Prostate gland (tissue), 2 donors: ENCODE data around the gene NUP153. TPM values are rescaled to one million over a fixed set of nuclear protein-coding genes. Genes with fewer than 3 reads are reported as not detected.

Source experiments
- DNase-seq: peaks from one replicate; pipeline ENCODE4 v3.0.0-alpha.2; 2019; ENCODE audit warnings: low spot score
- H3K27ac ChIP-seq, 2 donors: fragments of 200-600 bp; sonication (generic); 2 replicates each; pipeline ENCODE4 v1.5.1; 2017 to 2019
- H3K27me3 ChIP-seq: fragments of 200-600 bp; sonication (generic); replicated peaks from 2 replicates; pipeline ENCODE4 v1.5.1; 2019; ENCODE audit not compliant: insufficient read depth
- H3K36me3 ChIP-seq, 2 donors: fragments of 200-600 bp; sonication (generic); 1 replicate in 1 of 2; 2 replicates in 1 of 2; pipeline versions ENCODE4 v1.5.1 to v1.8.1; 2017 to 2019
- H3K4me1 ChIP-seq: fragments of 200-600 bp; sonication (generic); replicated peaks from 2 replicates; pipeline ENCODE4 v1.5.1; 2019
- H3K4me3 ChIP-seq, 2 donors: fragments of 200-600 bp; sonication (generic); 2 replicates each; pipeline ENCODE4 v1.5.1; 2017 to 2019
- H3K9me3 ChIP-seq: fragments of 200-600 bp; sonication (generic); 2 replicates; pipeline ENCODE4 v1.5.1; 2017
- CTCF ChIP-seq, 4 experiments: fragments of 200-600 bp in 2 of 4; fragments of 450-650 bp in 2 of 4; sonication (generic) in 2 of 4; IDR thresholded peaks; 1 replicate in 3 of 4; 2 replicates in 1 of 4; pipeline ENCODE4 v1.5.1; 2016 to 2019; ENCODE audit warnings: antibody characterized with exemption in 4 of 4, mild to moderate bottlenecking in 2 of 4, moderate library complexity in 2 of 4
- POLR2A ChIP-seq: fragments of 450-650 bp; IDR thresholded peaks from one replicate; pipeline ENCODE4 v1.6.1; 2016; ENCODE audit warnings: antibody characterized with exemption, mild to moderate bottlenecking
- POLR2AphosphoS5 ChIP-seq: sonication (generic); formaldehyde crosslinking; IDR thresholded peaks from one replicate; pipeline ENCODE4 v1.6.1; 2017; ENCODE audit warnings: antibody characterized with exemption
- WGBS: methylation state at CpG from one replicate; pipeline ENCODE4 v1.1.5; 2018; 5-methylcytosine and 5-hydroxymethylcytosine counted together
- intact Hi-C: fragments of 100-400 bp; cut with DNase I; formaldehyde crosslinking; loops from one replicate; pipeline ENCODE4 v1.14.2; 2022
- total RNA-seq, 2 donors: library from RNA; depleted of rRNA; stranded (reverse); fragments of >200 nt; gene quantifications; one replicate each; pipeline ENCODE4 v1.1.0, GENCODE V29; 2016

Gene NUP153
- total RNA-seq, 2 donors from 2014 or later = 35.3 to 46.2 TPM

GRCh38 chr6:17656644-17657043, 50.1 kb downstream of the NUP153 start:
- DNase-seq = no peak
- Histone ChIP-seq H3K27ac (no peak overlapping the region), H3K4me1 (no peaks in the 10 kb centered on the region), H3K27me3 (no peaks in the 10 kb centered on the region), H3K4me3 (no peak overlapping the region), H3K9me3 (no peaks in the 10 kb centered on the region), H3K36me3 (no peaks in the 10 kb centered on the region)
- intact Hi-C loops = no loop called here
- 64% methylated on average over 3 of the region's 3 CpGs for WGBS
- TF ChIP-seq CTCF (IDR thresholded peaks at IDR 0.05) (no peak), POLR2A (no peak), POLR2AphosphoS5 (no peak)

- no peaks in the 10 kb centered on the region for H3K27me3 ChIP-seq
- DNase-seq = no peak
- 100% methylated on average over 1 of the region's 1 CpG for WGBS
- intact Hi-C loops = no loop called here
- no peaks in the 10 kb centered on the region for H3K4me1 ChIP-seq
- no peak overlapping the region for H3K4me3 ChIP-seq
- no peak for TF ChIP-seq POLR2AphosphoS5
- no peaks in the 10 kb centered on the region for H3K36me3 ChIP-seq
- H3K9me3 ChIP-seq = no peaks in the 10 kb centered on the region
- no peak overlapping the region for H3K27ac ChIP-seq
These were observed 50.6 kb downstream of the NUP153 start for GRCh38 chr6:17656092-17656491.

GRCh38 chr6:17653198-17653882, 53.4 kb downstream of the NUP153 start:
- H3K27ac ChIP-seq = no peak overlapping the region
- WGBS = 69% methylated on average over 5 of the region's 5 CpGs
- H3K27me3 ChIP-seq = no peaks in the 10 kb centered on the region
- no peaks in the 10 kb centered on the region for H3K4me1 ChIP-seq
- H3K36me3 ChIP-seq = no peaks in the 10 kb centered on the region
- no peak for DNase-seq
- intact Hi-C loops = no loop called here
- TF ChIP-seq POLR2AphosphoS5 (no peak), POLR2A (no peak), CTCF (IDR thresholded peaks at IDR 0.05) (no peak)
- H3K4me3 ChIP-seq = no peak overlapping the region
- H3K9me3 ChIP-seq = no peaks in the 10 kb centered on the region

- intact Hi-C loops = no loop called here
- WGBS = 44% methylated on average over 3 of the region's 3 CpGs
These were observed 55.9 kb downstream of the NUP153 start for GRCh38 chr6:17650656-17651309.

GRCh38 chr6:17648745-17649144, 58.0 kb downstream of the NUP153 start:
- no peak overlapping the region for H3K4me3 ChIP-seq
- H3K36me3 ChIP-seq = no peaks in the 10 kb centered on the region
- no peak overlapping the region for H3K27ac ChIP-seq
- DNase-seq = no peak
- H3K27me3 ChIP-seq = no peaks in the 10 kb centered on the region
- TF ChIP-seq POLR2AphosphoS5 = no peak
- TF ChIP-seq CTCF (IDR thresholded peaks at IDR 0.05) = no peak
- TF ChIP-seq POLR2A = no peak
- 95% methylated on average over 3 of the region's 3 CpGs for WGBS
- H3K4me1 ChIP-seq = no peaks in the 10 kb centered on the region
- no peaks in the 10 kb centered on the region for H3K9me3 ChIP-seq
- intact Hi-C loops = no loop called here

More at GRCh38 chr6:17650656-17651309, 55.9 kb downstream of the NUP153 start:
- no peaks in the 10 kb centered on the region for H3K36me3 ChIP-seq
- no peak for DNase-seq
- TF ChIP-seq CTCF (IDR thresholded peaks at IDR 0.05) (no peak), POLR2A (no peak), POLR2AphosphoS5 (no peak)
- H3K4me1 ChIP-seq = no peaks in the 10 kb centered on the region
- peak overlapping the region; percentile 19 to 33 for H3K27ac ChIP-seq
- H3K9me3 ChIP-seq = no peaks in the 10 kb centered on the region
- no peak overlapping the region for H3K4me3 ChIP-seq
- no peaks in the 10 kb centered on the region for H3K27me3 ChIP-seq
